Activated naive CD4-positive, alpha-beta T cell (primary cell): ENCODE measurements around the gene MCUB.
"Not testable (repeated sequence)": the region's sequence is repeated elsewhere in the genome, so short reads cannot be mapped to it uniquely, and the experiment has no call there.

ENCODE experiments used
- DNase-seq, 4 experiments: peaks; one replicate each; lab custom pipeline; 2025; lab: John Stamatoyannopoulos, UW

The MCUB gene

GRCh38 chr4:109631532-109632108, 71.6 kb downstream of the MCUB start:
- no peak for DNase-seq

GRCh38 chr4:109640644-109641043, 80.6 kb downstream of the MCUB start:
- no peak for DNase-seq

- DNase-seq, result no peak
These were observed 86.0 kb downstream of the MCUB start for GRCh38 chr4:109645874-109646710.

GRCh38 chr4:109648266-109648996, 88.4 kb downstream of the MCUB start:
- no peak for DNase-seq

GRCh38 chr4:109648997-109649575, 89.0 kb downstream of the MCUB start:
- no peak for DNase-seq

- no peak for DNase-seq
These were observed 89.8 kb downstream of the MCUB start for GRCh38 chr4:109649872-109650271.

- no peak for DNase-seq
These were observed 95.3 kb downstream of the MCUB start for GRCh38 chr4:109655396-109655795.

- no peak for DNase-seq
These were observed 97.9 kb downstream of the MCUB start for GRCh38 chr4:109657854-109658418.

- DNase-seq, result no peak
These were observed 98.9 kb downstream of the MCUB start for GRCh38 chr4:109658871-109659410.

- no peak for DNase-seq
These were observed 102.1 kb downstream of the MCUB start for GRCh38 chr4:109662116-109662515.

GRCh38 chr4:109662771-109663170, 102.7 kb downstream of the MCUB start:
- DNase-seq, result no peak

- no peak for DNase-seq
These were observed 105.9 kb downstream of the MCUB start for GRCh38 chr4:109665783-109666485.

- DNase-seq, result no peak
These were observed 111.3 kb downstream of the MCUB start for GRCh38 chr4:109671350-109671749.

GRCh38 chr4:109672169-109672930, 112.3 kb downstream of the MCUB start:
- no peak for DNase-seq

- no peak for DNase-seq
These were observed 113.3 kb downstream of the MCUB start for GRCh38 chr4:109673303-109673702.

GRCh38 chr4:109675181-109675580, 115.1 kb downstream of the MCUB start:
- no peak for DNase-seq

- DNase-seq, result no peak
These were observed 115.8 kb downstream of the MCUB start for GRCh38 chr4:109675843-109676242.

GRCh38 chr4:109676886-109677285, 116.8 kb downstream of the MCUB start:
- no peak for DNase-seq

GRCh38 chr4:109678472-109678871, 118.4 kb downstream of the MCUB start:
- DNase-seq, result not testable (repeated sequence)

GRCh38 chr4:109678925-109679324, 118.9 kb downstream of the MCUB start:
- DNase-seq, result not testable (repeated sequence)

GRCh38 chr4:109682875-109683274, 122.8 kb downstream of the MCUB start:
- DNase-seq, result no peak
